GM12878 (cell line): ENCODE data around the gene ZBED4. TPM values are rescaled to one million over a fixed set of nuclear protein-coding genes. Genes with fewer than 3 reads are reported as not detected.

Experiments
- ATAC-seq: fragments of 200-7000 bp; cut with Tn5 transposase; 3 replicates; pipeline ENCODE4 v1.9.1; 2020; ENCODE audit warnings: mild to moderate bottlenecking, moderate library complexity
- BruUV-seq: library from RNA; stranded (reverse); fragments of 400-500 nt; replicated peaks from 2 replicates; lab custom pipeline; 2021; lab: Mats Ljungman, UMichigan
- CTCF ChIA-PET: fragments of 300-600 bp; sonication (Branson Sonifier 250); formaldehyde crosslinking; extraction: SDS; loops from one replicate; lab custom pipeline; 2021; ENCODE audit warnings: inconsistent platforms; lab: Yijun Ruan, JAX
- POLR2A ChIA-PET: fragments of 350-600 bp; formaldehyde crosslinking; extraction: SDS; loops from one replicate; lab custom pipeline; 2021; ENCODE audit warnings: inconsistent platforms; lab: Charles Lee
- RAD21 ChIA-PET: fragments of 300-600 bp; sonication (Branson Sonifier 250); formaldehyde crosslinking; loops from one replicate; lab custom pipeline; 2023; ENCODE audit warnings: antibody characterized with exemption; ENCODE audit not compliant: unreplicated experiment; lab: Charles Lee
- SMC1A ChIA-PET: fragments of 300-600 bp; sonication (Branson Sonifier 250); formaldehyde crosslinking; loops from one replicate; lab custom pipeline; 2023; ENCODE audit not compliant: unreplicated experiment, uncharacterized antibody; lab: Charles Lee
- DNase-seq: peaks from one replicate; pipeline ENCODE4 v3.0.0-alpha.2; 2011; ENCODE audit warnings: low read depth, low spot score
- FAIRE-seq: peaks from 3 replicates; lab custom pipeline; 2011; peaks lifted over from hg19 to GRCh38; lab: Jason Lieb, UNC
- H2AFZ ChIP-seq: 2 replicates; pipeline ENCODE4 v1.6.0; 2011; ENCODE audit warnings: low read depth, low read length, control low read depth; ENCODE audit not compliant: control insufficient read depth
- H3K27ac ChIP-seq: 2 replicates; pipeline ENCODE4 v1.5.1; 2011; ENCODE audit warnings: control low read depth; ENCODE audit not compliant: control insufficient read depth, insufficient read depth
- H3K27me3 ChIP-seq, 2 experiments: replicated peaks in 1 of 2; 2 replicates each; pipeline versions ENCODE4 v1.6.0 to v1.6.1; 2011; ENCODE audit warnings: low read length in 1 of 2; ENCODE audit not compliant: control insufficient read depth in 2 of 2, insufficient read depth in 2 of 2
- H3K36me3 ChIP-seq, 2 experiments: 2 replicates each; pipeline ENCODE4 v1.5.1; 2011; ENCODE audit warnings: low read length in 1 of 2; ENCODE audit not compliant: control insufficient read depth in 2 of 2, insufficient read depth in 2 of 2
- H3K4me1 ChIP-seq: 2 replicates; pipeline ENCODE4 v1.6.1; 2011; ENCODE audit warnings: mild to moderate bottlenecking, low read length, moderate library complexity, mixed read lengths; ENCODE audit not compliant: control insufficient read depth, insufficient read depth
- H3K4me2 ChIP-seq: 2 replicates; pipeline ENCODE4 v1.6.0; 2011; ENCODE audit warnings: control low read depth; ENCODE audit not compliant: control insufficient read depth, insufficient read depth
- H3K4me3 ChIP-seq: fragments of 200-600 bp; sonication (generic); 2 replicates; pipeline ENCODE4 v1.5.1; 2016
- H3K79me2 ChIP-seq: 2 replicates; pipeline ENCODE4 v1.6.0; 2011; ENCODE audit warnings: low read length; ENCODE audit not compliant: control insufficient read depth, insufficient read depth
- H3K9ac ChIP-seq: 2 replicates; pipeline ENCODE4 v1.8.0; 2011; ENCODE audit warnings: low read length, control low read depth, mixed read lengths; ENCODE audit not compliant: control insufficient read depth, insufficient read depth
- H3K9me3 ChIP-seq: replicated peaks from 3 replicates; pipeline ENCODE4 v1.5.1; 2011; ENCODE audit warnings: mild to moderate bottlenecking, low read length; ENCODE audit not compliant: control insufficient read depth, insufficient read depth
- H4K20me1 ChIP-seq: 2 replicates; pipeline ENCODE4 v1.6.0; 2011; ENCODE audit not compliant: control insufficient read depth, insufficient read depth
- EED ChIP-seq: sonication (generic); IDR thresholded peaks from 2 replicates; pipeline ENCODE4 v1.6.1; 2016; ENCODE audit warnings: antibody characterized with exemption, low read depth
- EGR1 ChIP-seq, 2 experiments: IDR thresholded peaks; 1 replicate in 1 of 2; 2 replicates in 1 of 2; pipeline ENCODE4 v1.6.1; 2011 to 2012; ENCODE audit warnings: low read depth in 2 of 2, low read length in 2 of 2, borderline replicate concordance in 1 of 2, mild to moderate bottlenecking in 1 of 2, moderate library complexity in 1 of 2
- GABPA ChIP-seq: IDR thresholded peaks from 2 replicates; pipeline ENCODE4 v1.6.1; 2014; ENCODE audit warnings: antibody characterized with exemption, low read depth, mild to moderate bottlenecking, inconsistent platforms
- MLLT1 ChIP-seq: fragments of 450-650 bp; IDR thresholded peaks from 2 replicates; pipeline ENCODE4 v1.6.1; 2016; ENCODE audit warnings: mild to moderate bottlenecking
- MXI1 ChIP-seq: fragments of 150-350 bp; IDR thresholded peaks from 2 replicates; pipeline ENCODE4 v1.6.1; 2011; ENCODE audit warnings: low read depth, mild to moderate bottlenecking, inconsistent platforms, low read length, improper control_type of control experiment
- SKIL ChIP-seq: fragments of 450-650 bp; IDR thresholded peaks from 2 replicates; pipeline ENCODE4 v1.6.1; 2017; ENCODE audit warnings: mild to moderate bottlenecking, low read depth, inconsistent platforms; ENCODE audit not compliant: poor library complexity, severe bottlenecking
- SREBF1 ChIP-seq: IDR thresholded peaks from 2 replicates; pipeline ENCODE4 v1.6.1; 2012; ENCODE audit warnings: mild to moderate bottlenecking, low read length
- TCF7 ChIP-seq: IDR thresholded peaks from 2 replicates; pipeline ENCODE4 v1.6.1; 2014; ENCODE audit warnings: antibody characterized with exemption, borderline replicate concordance
- USF2 ChIP-seq: IDR thresholded peaks from 2 replicates; pipeline ENCODE4 v1.6.1; 2011; ENCODE audit warnings: low read depth, low read length, improper control_type of control experiment, borderline replicate concordance
- ZBTB40 ChIP-seq: fragments of 450-650 bp; IDR thresholded peaks from 2 replicates; pipeline ENCODE4 v1.6.1; 2016; ENCODE audit warnings: mild to moderate bottlenecking, moderate library complexity, borderline replicate concordance
- WGBS: methylation state at CpG from one replicate; pipeline ENCODE4 v1.1.6; 2016; ENCODE audit warnings: low lambda C conversion rate; ENCODE audit not compliant: insufficient replicate concordance, insufficient coverage; ENCODE audit errors: missing lambda C conversion rate; 5-methylcytosine and 5-hydroxymethylcytosine counted together
- in situ Hi-C: fragments of 300-500 bp; cut with MboI; formaldehyde crosslinking; loops from 9 replicates; pipeline ENCODE4 v1.14.3; 2018; ENCODE audit warnings: mixed read lengths
- intact Hi-C: fragments of 100-400 bp; cut with micrococcal nuclease; formaldehyde crosslinking; loops from one replicate; pipeline ENCODE4 v1.14.2; 2022; ENCODE audit not compliant: unreplicated experiment
- polyA plus RNA-seq, 11 experiments: library from polyadenylated mRNA; depleted of rRNA in 4 of 11; unstranded in 6 of 11; stranded (reverse) in 5 of 11; fragments of >200 nt; fragmentation: Nextera tagmentation in 4 of 11; fragmentation: Illumina TruSeq in 1 of 11; extraction: Ambion mirVana in 4 of 11; extraction: Trizol in 1 of 11; gene quantifications; 1 replicate in 1 of 11; 2 replicates in 10 of 11; pipeline versions ENCODE4 v1.2.1 to v1.2.3, GENCODE V29; 2011 to 2016; ENCODE audit warnings: inconsistent platforms in 2 of 11, missing spikeins in 2 of 11, low read depth in 1 of 11
- total RNA-seq, 4 experiments: library from RNA; depleted of rRNA in 3 of 4; stranded (reverse); fragments of >200 nt in 3 of 4; fragmentation: Illumina TruSeq in 1 of 4; extraction: Trizol in 1 of 4; gene quantifications; 2 replicates each; pipeline versions ENCODE4 v1.2.1 to v1.2.3, GENCODE V29; 2013 to 2021

ZBED4 gene
- total and polyA plus RNA-seq, 10 of the 15 experiments (the other 5 are each of a cell fraction or from before 2014, with no cell fraction given), result 2.3 to 21.6 (median 12.8) TPM

- no peak overlapping the region for H3K27ac ChIP-seq
- ChIA-PET CTCF (no interaction called here), RAD21 (no interaction called here)
- H3K4me3 ChIP-seq, result no peak overlapping the region
- BruUV-seq, result no TSS peak
- in situ Hi-C loops, result no loop called here
- intact Hi-C loops, result loop anchor here (10.0 kb wide), 1 partner anchor 257 kb away; no protein-coding TSS in a partner anchor
- peaks cover 30% of the 10 kb centered on the region for H3K4me1 ChIP-seq
- H4K20me1 ChIP-seq, result no peaks in the 10 kb centered on the region
- no peak overlapping the region for H3K4me2 ChIP-seq
- no peak for TF ChIP-seq EGR1 (IDR thresholded peaks at IDR 0.05; ENCODE audit: borderline replicate concordance in 1 of 2, low read depth in 2 of 2, low read length in 2 of 2)
- TF ChIP-seq ZBTB40, result no peak
- no peak for TF ChIP-seq SREBF1
- no peak for TF ChIP-seq MXI1
- TF ChIP-seq USF2, result no peak
- no peak for TF ChIP-seq EED
- TF ChIP-seq GABPA, result no peak
- no peak for TF ChIP-seq SKIL
- TF ChIP-seq MLLT1, result no peak
- no peak for TF ChIP-seq TCF7
- TF ChIP-seq, all 136 proteins: peak for 0
- no peak for DNase-seq
- POLR2A ChIA-PET, result no interaction called here
- no peak for ATAC-seq
- WGBS, result 86% methylated on average over 27 of the region's 27 CpGs
- H3K9me3 ChIP-seq, result no peaks in the 10 kb centered on the region
- H3K9ac ChIP-seq, result no peak overlapping the region
- no peak for FAIRE-seq
- no peaks in the 10 kb centered on the region for H3K27me3 ChIP-seq
- no peaks in the 10 kb centered on the region for H3K36me3 ChIP-seq
- H3K79me2 ChIP-seq, result peaks cover 11% of the 10 kb centered on the region
- SMC1A ChIA-PET, result no interaction called here
- no peak overlapping the region for H2AFZ ChIP-seq
These were observed 84.3 kb downstream of the ZBED4 start for GRCh38 chr22:49937758-49938564.
